GM12872 (cell line): ENCODE measurements around the gene KIAA0040.

Experiments
- TF ChIP-seq, protein P1 (sequence below): IDR thresholded peaks from 3 replicates; pipeline ENCODE4 v1.5.1; 2011; ENCODE audit warnings: low read depth, mild to moderate bottlenecking, low read length, moderate library complexity; ENCODE audit not compliant: insufficient read depth

The KIAA0040 gene

GRCh38 chr1:175198332-175198731 is 5.8 kb upstream of the KIAA0040 start:
- TF ChIP-seq, protein P1, sequence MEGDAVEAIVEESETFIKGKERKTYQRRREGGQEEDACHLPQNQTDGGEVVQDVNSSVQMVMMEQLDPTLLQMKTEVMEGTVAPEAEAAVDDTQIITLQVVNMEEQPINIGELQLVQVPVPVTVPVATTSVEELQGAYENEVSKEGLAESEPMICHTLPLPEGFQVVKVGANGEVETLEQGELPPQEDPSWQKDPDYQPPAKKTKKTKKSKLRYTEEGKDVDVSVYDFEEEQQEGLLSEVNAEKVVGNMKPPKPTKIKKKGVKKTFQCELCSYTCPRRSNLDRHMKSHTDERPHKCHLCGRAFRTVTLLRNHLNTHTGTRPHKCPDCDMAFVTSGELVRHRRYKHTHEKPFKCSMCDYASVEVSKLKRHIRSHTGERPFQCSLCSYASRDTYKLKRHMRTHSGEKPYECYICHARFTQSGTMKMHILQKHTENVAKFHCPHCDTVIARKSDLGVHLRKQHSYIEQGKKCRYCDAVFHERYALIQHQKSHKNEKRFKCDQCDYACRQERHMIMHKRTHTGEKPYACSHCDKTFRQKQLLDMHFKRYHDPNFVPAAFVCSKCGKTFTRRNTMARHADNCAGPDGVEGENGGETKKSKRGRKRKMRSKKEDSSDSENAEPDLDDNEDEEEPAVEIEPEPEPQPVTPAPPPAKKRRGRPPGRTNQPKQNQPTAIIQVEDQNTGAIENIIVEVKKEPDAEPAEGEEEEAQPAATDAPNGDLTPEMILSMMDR, result no peak

DNA sequence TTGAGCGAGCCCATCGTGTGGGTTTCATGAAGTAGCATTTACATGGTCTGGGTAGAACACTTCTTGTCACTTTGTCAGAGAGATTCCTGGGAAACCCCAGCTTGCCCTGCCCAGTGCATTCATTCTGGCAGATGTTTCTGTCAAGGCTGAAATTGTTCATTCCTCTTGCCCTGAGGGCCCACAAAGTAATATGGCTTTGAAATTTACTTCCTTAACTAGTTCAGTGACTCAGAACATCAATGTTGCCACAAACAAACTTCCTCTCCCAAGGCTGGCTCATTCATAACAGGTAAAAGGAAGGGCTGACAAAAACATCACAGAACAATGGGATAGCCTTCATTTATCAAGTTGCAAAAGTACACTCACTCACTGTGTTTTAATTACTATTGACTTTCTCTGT is 5.0 kb upstream of the KIAA0040 start:
- TF ChIP-seq, protein P1, result no peak

DNA sequence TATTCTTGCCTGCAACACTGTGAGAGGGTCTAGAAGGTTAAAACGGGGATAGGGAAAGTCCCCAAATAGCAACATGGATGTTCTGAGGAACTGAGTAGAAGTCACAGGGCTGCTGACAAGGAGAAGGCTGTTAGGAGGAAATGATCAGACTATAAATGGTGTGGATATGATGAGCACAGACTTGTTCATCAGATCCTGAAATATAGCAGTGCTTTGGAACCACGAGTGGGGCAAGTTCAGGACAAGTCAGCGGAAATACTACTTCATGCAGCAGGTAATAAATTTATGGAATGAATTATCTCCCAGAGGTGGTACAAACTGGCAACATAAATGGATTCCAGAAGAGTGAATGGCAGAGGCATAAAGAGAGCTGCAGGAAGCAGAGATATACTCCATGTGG is 3.2 kb upstream of the KIAA0040 start:
- TF ChIP-seq, protein P1, result no peak

DNA sequence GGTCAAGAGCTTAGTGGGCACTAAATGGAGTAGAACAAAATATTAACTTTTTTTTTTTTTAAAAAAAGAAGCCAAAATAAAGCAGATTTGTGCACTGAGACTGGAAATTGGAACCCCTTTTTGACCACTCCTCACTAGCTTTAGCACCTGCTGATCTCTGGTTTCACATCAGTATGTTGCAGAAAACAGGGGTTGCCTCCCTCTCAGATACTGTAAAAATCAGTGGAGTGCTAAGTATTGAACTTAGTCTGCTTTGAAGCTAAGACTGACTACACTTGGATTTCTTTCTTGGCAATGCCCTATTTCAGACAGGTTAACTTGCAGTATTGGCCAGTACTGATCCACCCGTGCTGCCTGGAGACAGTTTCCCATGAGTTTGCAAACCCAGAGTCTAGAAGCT is 2.7 kb upstream of the KIAA0040 start:
- TF ChIP-seq, protein P1, result no peak

DNA sequence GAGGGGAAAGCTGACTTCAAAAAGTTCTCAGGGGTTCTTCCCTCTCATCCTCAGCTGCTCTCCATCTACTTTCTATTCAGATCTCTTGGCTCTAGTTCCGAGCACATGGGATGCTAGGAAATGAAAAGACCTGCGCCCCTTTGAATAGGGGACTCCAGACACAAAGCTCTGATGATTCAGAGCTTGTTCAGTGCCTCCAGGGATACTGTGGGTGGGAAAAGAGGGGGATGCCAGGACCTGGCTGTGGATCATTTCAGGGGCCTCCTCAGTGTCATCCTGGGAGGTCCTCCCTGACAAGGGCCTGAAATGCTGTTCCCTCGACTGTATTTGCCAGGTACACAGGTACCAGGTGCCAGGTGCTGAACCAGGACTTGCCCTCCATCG is 943 bp upstream of the KIAA0040 start:
- TF ChIP-seq, protein P1, result no peak

- TF ChIP-seq, protein P1, result no peak
Measured at GRCh38 chr1:175192111-175192629, 406 bp downstream of the KIAA0040 start.

- TF ChIP-seq, protein P1, result no peak
Measured at GRCh38 chr1:175191659-175192058, 917 bp downstream of the KIAA0040 start.
